H1 (cell line): ENCODE data around the gene RWDD3. TPM values are rescaled to one million over a fixed set of nuclear protein-coding genes. Genes with fewer than 3 reads are reported as not detected.
A peak's percentile ranks its signal among the peaks of the same experiment; 100 is the strongest.

Source experiments
- CTCF ChIA-PET: fragments of 300-600 bp; sonication (Branson Sonifier 250); formaldehyde crosslinking; loops from one replicate; lab custom pipeline; 2021; ENCODE audit not compliant: partially characterized antibody; lab: Charles Lee
- POLR2A ChIA-PET: fragments of 300-600 bp; sonication (Branson Sonifier 250); formaldehyde crosslinking; loops from one replicate; lab custom pipeline; 2021; ENCODE audit warnings: inconsistent platforms; ENCODE audit not compliant: partially characterized antibody; lab: Charles Lee
- DNase-seq, 2 experiments: peaks; one replicate each; pipeline versions ENCODE4 v3.0.0 to v3.0.0-alpha.2; 2010 to 2022; ENCODE audit warnings: low spot score in 2 of 2, low read depth in 1 of 2, mixed read lengths in 1 of 2
- FAIRE-seq: peaks from 2 replicates; lab custom pipeline; 2011; peaks lifted over from hg19 to GRCh38; lab: Jason Lieb, UNC
- H2AFZ ChIP-seq: 2 replicates; pipeline ENCODE4 v1.8.1; 2012; ENCODE audit warnings: low read length, inconsistent platforms
- H2AK5ac ChIP-seq: 2 replicates; pipeline ENCODE4 v1.6.1; 2013; ENCODE audit warnings: low read depth, low read length
- H2BK120ac ChIP-seq: replicated peaks from 2 replicates; pipeline ENCODE3; 2013; ENCODE audit warnings: low read depth, low read length, inconsistent platforms
- H2BK12ac ChIP-seq: 2 replicates; pipeline ENCODE4 v1.6.1; 2013; ENCODE audit warnings: low read depth, low read length
- H2BK15ac ChIP-seq: 2 replicates; pipeline ENCODE4 v1.6.1; 2013; ENCODE audit warnings: low read length
- H2BK20ac ChIP-seq: 2 replicates; pipeline ENCODE4 v1.6.1; 2013; ENCODE audit warnings: low read length
- H2BK5ac ChIP-seq: 2 replicates; pipeline ENCODE4 v1.6.1; 2013; ENCODE audit warnings: low read depth, low read length
- H3K14ac ChIP-seq: 2 replicates; pipeline ENCODE4 v1.6.1; 2013; ENCODE audit warnings: inconsistent platforms; ENCODE audit not compliant: insufficient read length
- H3K18ac ChIP-seq: 2 replicates; pipeline ENCODE4 v1.6.1; 2013; ENCODE audit warnings: low read length; ENCODE audit errors: extremely low read depth
- H3K23ac ChIP-seq: 2 replicates; pipeline ENCODE4 v1.6.1; 2013; ENCODE audit warnings: inconsistent platforms; ENCODE audit not compliant: insufficient read length
- H3K23me2 ChIP-seq: 2 replicates; pipeline ENCODE4 v1.6.1; 2013; ENCODE audit warnings: low read depth, low read length
- H3K27ac ChIP-seq: 2 replicates; pipeline ENCODE4 v1.6.1; 2011; ENCODE audit warnings: low read depth, low read length, inconsistent platforms
- H3K27me3 ChIP-seq, 4 experiments: replicated peaks in 1 of 4; 1 replicate in 1 of 4; 2 replicates in 3 of 4; pipeline versions ENCODE4 v1.6.1 to v1.8.1; 2011 to 2013; ENCODE audit warnings: low read length in 3 of 4, mild to moderate bottlenecking in 3 of 4, inconsistent platforms in 2 of 4, mixed read lengths in 2 of 4, moderate library complexity in 1 of 4; ENCODE audit not compliant: control insufficient read depth in 3 of 4, insufficient read depth in 3 of 4; ENCODE audit errors: extremely low read depth in 1 of 4
- H3K36me3 ChIP-seq, 4 experiments: 2 replicates each; pipeline versions ENCODE4 v1.6.1 to v1.8.1; 2011 to 2013; ENCODE audit warnings: mild to moderate bottlenecking in 4 of 4, low read length in 3 of 4, moderate library complexity in 2 of 4, control low read depth in 1 of 4, inconsistent platforms in 1 of 4; ENCODE audit not compliant: insufficient read depth in 4 of 4, control insufficient read depth in 2 of 4
- H3K4ac ChIP-seq: replicated peaks from 2 replicates; pipeline ENCODE3; 2013; ENCODE audit warnings: low read length, low read depth, mixed read lengths, inconsistent platforms; ENCODE audit not compliant: insufficient read length
- H3K4me1 ChIP-seq, 4 experiments: replicated peaks in 1 of 4; 1 replicate in 1 of 4; 2 replicates in 3 of 4; pipeline versions ENCODE4 v1.6.1 to v1.8.1; 2011 to 2013; ENCODE audit warnings: low read length in 3 of 4, inconsistent platforms in 2 of 4, mixed read lengths in 1 of 4; ENCODE audit not compliant: insufficient read depth in 4 of 4, control insufficient read depth in 3 of 4
- H3K4me2 ChIP-seq, 2 experiments: 2 replicates each; pipeline versions ENCODE4 v1.6.1 to v1.8.1; 2011 to 2013; ENCODE audit warnings: low read depth in 2 of 2, low read length in 2 of 2, control low read depth in 1 of 2, inconsistent platforms in 1 of 2, mild to moderate bottlenecking in 1 of 2; ENCODE audit not compliant: insufficient read depth in 1 of 2
- H3K4me3 ChIP-seq, 4 experiments: fragments of 200-600, 300-600 bp in 1 of 4; sonication (generic), shearing (Covaris generic), sonication (Bioruptor Twin) in 1 of 4; 2 replicates each; pipeline versions ENCODE4 v1.5.1 to v1.8.1; 2011 to 2016; ENCODE audit warnings: low read length in 4 of 4, low read depth in 3 of 4, control low read depth in 2 of 4, inconsistent platforms in 2 of 4, mild to moderate bottlenecking in 2 of 4, mixed read lengths in 1 of 4, moderate library complexity in 1 of 4; ENCODE audit not compliant: insufficient read depth in 2 of 4; ENCODE audit errors: extremely low read depth in 1 of 4
- H3K56ac ChIP-seq: replicated peaks from 2 replicates; pipeline ENCODE3; 2013; ENCODE audit warnings: low read depth, mild to moderate bottlenecking, mixed read lengths, low read length, inconsistent platforms; ENCODE audit not compliant: insufficient read length
- H3K79me1 ChIP-seq: 2 replicates; pipeline ENCODE4 v1.6.1; 2013; ENCODE audit warnings: low read depth, low read length, control low read depth
- H3K79me2 ChIP-seq, 2 experiments: 2 replicates each; pipeline versions ENCODE4 v1.6.1 to v1.8.1; 2012 to 2013; ENCODE audit warnings: low read length in 2 of 2, mild to moderate bottlenecking in 2 of 2, inconsistent platforms in 1 of 2; ENCODE audit not compliant: insufficient read depth in 2 of 2, control insufficient read depth in 1 of 2
- H3K9ac ChIP-seq, 4 experiments: replicated peaks in 1 of 4; 1 replicate in 1 of 4; 2 replicates in 3 of 4; pipeline versions ENCODE4 v1.6.1 to v1.8.1; 2011 to 2013; ENCODE audit warnings: low read depth in 3 of 4, low read length in 3 of 4, control low read depth in 2 of 4, mild to moderate bottlenecking in 2 of 4, moderate library complexity in 2 of 4, inconsistent platforms in 1 of 4; ENCODE audit errors: extremely low read depth in 1 of 4
- H3K9me3 ChIP-seq, 2 experiments: 2 replicates each; pipeline versions ENCODE4 v1.6.1 to v1.8.1; 2012 to 2013; ENCODE audit warnings: mild to moderate bottlenecking in 2 of 2, moderate library complexity in 2 of 2, control low read depth in 1 of 2, inconsistent platforms in 1 of 2, low read depth in 1 of 2, low read length in 1 of 2, mixed read lengths in 1 of 2; ENCODE audit not compliant: insufficient read depth in 2 of 2
- H4K20me1 ChIP-seq, 2 experiments: replicated peaks in 1 of 2; 2 replicates each; pipeline versions ENCODE3 to v1.8.1; 2011 to 2013; ENCODE audit warnings: inconsistent platforms in 2 of 2, low read length in 2 of 2, mild to moderate bottlenecking in 1 of 2; ENCODE audit not compliant: insufficient read depth in 2 of 2, control insufficient read depth in 1 of 2
- H4K5ac ChIP-seq: 2 replicates; pipeline ENCODE4 v1.6.1; 2013; ENCODE audit warnings: low read length, low read depth, mixed read lengths, inconsistent platforms; ENCODE audit not compliant: insufficient read length
- H4K8ac ChIP-seq: 2 replicates; pipeline ENCODE4 v1.8.0; 2013; ENCODE audit warnings: mild to moderate bottlenecking, moderate library complexity, low read length, inconsistent platforms; ENCODE audit not compliant: insufficient read depth; ENCODE audit errors: extremely low read depth
- H4K91ac ChIP-seq: replicated peaks from 2 replicates; pipeline ENCODE3; 2013; ENCODE audit warnings: low read length, mixed read lengths, inconsistent platforms; ENCODE audit not compliant: insufficient read length
- BACH1 ChIP-seq: IDR thresholded peaks from 2 replicates; pipeline ENCODE4 v1.6.1; 2012; ENCODE audit warnings: low read length, improper control_type of control experiment
- BCL11A ChIP-seq, 2 experiments: IDR thresholded peaks; one replicate each; pipeline ENCODE4 v1.6.1; 2011; ENCODE audit warnings: low read depth in 2 of 2, low read length in 2 of 2, mild to moderate bottlenecking in 2 of 2
- CBX5 ChIP-seq: fragments of 300-800, 300-1000 bp; sonication (generic); IDR thresholded peaks from 2 replicates; pipeline ENCODE4 v1.7.1; 2016; ENCODE audit warnings: antibody characterized with exemption, low read length, low read depth
- CBX8 ChIP-seq: fragments of 300-800, 300-1000 bp; sonication (generic); IDR thresholded peaks from 2 replicates; pipeline ENCODE4 v1.7.1; 2016; ENCODE audit warnings: low read depth, low read length, borderline replicate concordance
- CHD2 ChIP-seq: IDR thresholded peaks from 2 replicates; pipeline ENCODE4 v1.6.1; 2012; ENCODE audit warnings: low read length, improper control_type of control experiment
- GABPA ChIP-seq: IDR thresholded peaks from 2 replicates; pipeline ENCODE4 v1.6.1; 2011; ENCODE audit warnings: mild to moderate bottlenecking, low read length, moderate library complexity, borderline replicate concordance; ENCODE audit not compliant: insufficient read depth
- HDAC6 ChIP-seq: IDR thresholded peaks from one replicate; pipeline ENCODE4 v1.7.1; 2012; ENCODE audit warnings: low read depth, mild to moderate bottlenecking, inconsistent platforms, low read length, moderate library complexity
- JUND ChIP-seq: IDR thresholded peaks from 2 replicates; pipeline ENCODE4 v1.6.1; 2011; ENCODE audit warnings: mild to moderate bottlenecking, improper control_type of control experiment, low read length
- POLR2A ChIP-seq, 2 experiments: IDR thresholded peaks; 1 replicate in 1 of 2; 2 replicates in 1 of 2; pipeline ENCODE4 v1.6.1; 2011; ENCODE audit warnings: low read depth in 2 of 2, low read length in 2 of 2, mild to moderate bottlenecking in 2 of 2; ENCODE audit errors: control extremely low read depth in 1 of 2
- POU5F1 ChIP-seq: IDR thresholded peaks from 2 replicates; pipeline ENCODE4 v1.6.1; 2011; ENCODE audit warnings: low read depth, mild to moderate bottlenecking, low read length, moderate library complexity
- SP1 ChIP-seq: IDR thresholded peaks from 2 replicates; pipeline ENCODE4 v1.6.1; 2011; ENCODE audit warnings: low read depth, low read length
- SRF ChIP-seq: IDR thresholded peaks from 2 replicates; pipeline ENCODE4 v1.6.1; 2011; ENCODE audit warnings: mild to moderate bottlenecking, low read depth, low read length, moderate library complexity
- TAF1 ChIP-seq: IDR thresholded peaks from 2 replicates; pipeline ENCODE4 v1.6.1; 2011; ENCODE audit warnings: mild to moderate bottlenecking, low read depth, low read length
- WGBS, 2 experiments: shearing (Covaris generic) in 1 of 2; methylation state at CpG; one replicate each; pipeline versions ENCODE4 v1.1.6 to v1.1.7; 2013 to 2015; ENCODE audit warnings: low lambda C conversion rate in 2 of 2, mixed read lengths in 2 of 2, inconsistent platforms in 1 of 2, low coverage in 1 of 2, missing lambda C conversion rate in 1 of 2; ENCODE audit not compliant: insufficient replicate concordance in 2 of 2, insufficient coverage in 1 of 2, insufficient read length in 1 of 2; ENCODE audit errors: extremely low coverage in 1 of 2, missing lambda C conversion rate in 1 of 2; 5-methylcytosine and 5-hydroxymethylcytosine counted together
- polyA plus RNA-seq, 7 experiments: library from polyadenylated mRNA; depleted of rRNA in 3 of 7; stranded (reverse) in 5 of 7; unstranded in 2 of 7; fragments of >200 nt in 5 of 7; fragments of 200-250 nt in 2 of 7; gene quantifications; 1 replicate in 5 of 7; 2 replicates in 1 of 7; 4 replicates in 1 of 7; pipeline versions ENCODE4 v1.2.1 to v1.2.3, GENCODE V29; 2011 to 2013; ENCODE audit warnings: missing spikeins in 2 of 7, mixed read lengths in 2 of 7
- total RNA-seq: library from RNA; stranded (reverse); fragmentation: NEBNext Ultra II Directional; extraction: Animal tissue kit (Norgen Biotek cat#: 25700); gene quantifications from 2 replicates; pipeline ENCODE4 v1.2.1, GENCODE V29; 2021
- TF ChIP-seq, protein P1 (sequence below): IDR thresholded peaks from 2 replicates; pipeline ENCODE4 v1.6.1; 2012; ENCODE audit warnings: inconsistent platforms

Gene RWDD3
- total and polyA plus RNA-seq, 2 of the 8 experiments (the other 6 are each of a cell fraction or from before 2014, with no cell fraction given) = 7.9 to 14.5 TPM

DNA sequence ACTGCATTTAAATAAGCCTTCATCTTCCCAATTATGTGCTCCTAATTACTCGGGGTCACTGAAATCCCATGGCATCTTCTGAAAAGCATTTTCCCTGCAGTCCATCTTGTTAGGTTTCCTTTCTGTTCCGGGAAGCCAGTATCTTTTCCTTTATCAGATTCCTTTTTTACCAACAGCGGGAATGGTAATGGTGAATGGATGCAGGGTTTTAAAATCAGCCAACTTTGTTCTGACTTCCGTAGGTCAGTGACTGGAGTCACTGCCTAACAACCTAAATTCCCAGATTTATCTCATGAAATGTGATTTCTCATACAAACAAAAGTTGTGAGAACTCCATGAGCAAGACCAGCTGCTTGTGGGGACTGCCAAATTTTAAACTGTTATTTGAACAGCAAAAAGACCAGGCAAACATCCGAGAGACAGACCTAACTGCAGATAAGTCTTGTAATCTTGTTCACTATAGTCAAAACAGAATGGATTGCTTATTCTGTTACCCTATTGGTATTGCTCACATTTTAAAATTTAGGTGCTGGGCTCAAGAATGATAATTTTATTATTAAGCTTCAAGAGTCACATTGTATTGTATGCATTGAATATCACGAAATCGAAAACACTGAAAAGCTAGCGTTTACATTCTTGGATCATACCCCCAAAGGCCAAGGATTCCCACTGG is 1.2 kb upstream of the RWDD3 start:
- no peak overlapping the region for H2AK5ac ChIP-seq
- no peak overlapping the region for H2BK15ac ChIP-seq
- H3K56ac ChIP-seq = no peak overlapping the region
- no peak overlapping the region for H4K8ac ChIP-seq
- H2BK120ac ChIP-seq = no peak overlapping the region
- no peak overlapping the region for H3K14ac ChIP-seq
- no peak overlapping the region for H3K4ac ChIP-seq
- no peaks in the 10 kb centered on the region for H3K79me1 ChIP-seq
- H3K4me2 ChIP-seq = peak overlapping the region; percentile 76 to 93
- POLR2A ChIA-PET = interaction anchor here (0.8 to 1.3 kb wide), 2 partner anchors 308 to 378 kb away, joined by 3 read pairs; no protein-coding TSS in a partner anchor
- H3K23me2 ChIP-seq = peaks cover 9% of the 10 kb centered on the region; the same call in 1 of the 2 replicates
- peaks cover 0 to 3% (median 0%) of the 10 kb centered on the region in 4 experiments; a peak in 2 of 7 replicates for H3K27me3 ChIP-seq
- no peak overlapping the region for H3K27ac ChIP-seq
- no peaks in the 10 kb centered on the region for H3K36me3 ChIP-seq
- no peak for FAIRE-seq
- 70% methylated on average over 8 of the region's 8 CpGs; no CpG with 5 or more reads in 1 of the 2 experiments for WGBS, 2 experiments
- DNase-seq = no peak
- CTCF ChIA-PET = interaction anchor here (1.3 to 2.9 kb wide), 11 partner anchors 11 to 379 kb away, joined by 4 to 20 read pairs (median 7); partner anchors contain the start of genes ALG14 and TLCD4
- peak overlapping the region; percentile 58 to 93 (median 78); a peak in 6 of 8 replicates for H3K4me3 ChIP-seq
- no peak overlapping the region for H3K23ac ChIP-seq
- no peak overlapping the region for H4K91ac ChIP-seq
- H2BK20ac ChIP-seq = no peak overlapping the region
- H3K79me2 ChIP-seq = peaks cover 0 to 8% of the 10 kb centered on the region in 2 experiments; a peak in 2 of 4 replicates
- no peak overlapping the region for H2BK12ac ChIP-seq
- H3K4me1 ChIP-seq = peaks cover 0 to 4% (median 1%) of the 10 kb centered on the region in 4 experiments; a peak in 4 of 7 replicates
- no peaks in the 10 kb centered on the region for H3K9me3 ChIP-seq
- no peak overlapping the region for H2BK5ac ChIP-seq
- peaks cover 0 to under 1% of the 10 kb centered on the region in 2 experiments for H4K20me1 ChIP-seq
- H3K18ac ChIP-seq = no peak overlapping the region
- H2AFZ ChIP-seq = peak overlapping the region; percentile 85
- H3K9ac ChIP-seq = no peak overlapping the region
- H4K5ac ChIP-seq = no peak overlapping the region
- TF ChIP-seq GABPA = no peak
- no peak for TF ChIP-seq BCL11A (IDR thresholded peaks at IDR 0.05; ENCODE audit: low read depth in 2 of 2, low read length in 2 of 2)
- no peak for TF ChIP-seq POLR2A (IDR thresholded peaks at IDR 0.05; ENCODE audit: control extremely low read depth in 1 of 2, low read depth in 2 of 2, low read length in 2 of 2)
- TF ChIP-seq POU5F1 = no peak
- TF ChIP-seq SP1 = no peak
- TF ChIP-seq CBX5 = no peak
- TF ChIP-seq CHD2 = no peak
- TF ChIP-seq TAF1 = no peak
- no peak for TF ChIP-seq JUND
- no peak for TF ChIP-seq CBX8
- TF ChIP-seq, protein P1, sequence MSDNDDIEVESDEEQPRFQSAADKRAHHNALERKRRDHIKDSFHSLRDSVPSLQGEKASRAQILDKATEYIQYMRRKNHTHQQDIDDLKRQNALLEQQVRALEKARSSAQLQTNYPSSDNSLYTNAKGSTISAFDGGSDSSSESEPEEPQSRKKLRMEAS = no peak
- TF ChIP-seq HDAC6 = no peak
- TF ChIP-seq BACH1 = no peak
- no peak for TF ChIP-seq SRF
